GM12878 (cell line): ENCODE results near the gene SHC1. TPM values are rescaled to one million over a fixed set of nuclear protein-coding genes. Genes with fewer than 3 reads are reported as not detected.

Experiments used
- ASH2L ChIP-seq: fragments of 300-600, 200-600 bp; sonication (generic); IDR thresholded peaks from 2 replicates; pipeline ENCODE4 v1.6.1; 2017; ENCODE audit warnings: low read depth, mild to moderate bottlenecking, borderline replicate concordance
- CHD2 ChIP-seq: IDR thresholded peaks from 2 replicates; pipeline ENCODE4 v1.6.1; 2011; ENCODE audit warnings: low read depth, low read length, improper control_type of control experiment, borderline replicate concordance
- EED ChIP-seq: sonication (generic); IDR thresholded peaks from 2 replicates; pipeline ENCODE4 v1.6.1; 2016; ENCODE audit warnings: antibody characterized with exemption, low read depth
- FOXK2 ChIP-seq: fragments of 450-650 bp; IDR thresholded peaks from 2 replicates; pipeline ENCODE4 v1.6.1; 2017; ENCODE audit warnings: mild to moderate bottlenecking, moderate library complexity
- FOXM1 ChIP-seq: IDR thresholded peaks from 2 replicates; pipeline ENCODE4 v1.6.1; 2012; ENCODE audit warnings: low read depth, mild to moderate bottlenecking, inconsistent platforms, low read length, moderate library complexity
- HCFC1 ChIP-seq: fragments of 150-350 bp; IDR thresholded peaks from 2 replicates; pipeline ENCODE4 v1.6.1; 2014; ENCODE audit warnings: low read length
- HDGF ChIP-seq: fragments of 450-650 bp; IDR thresholded peaks from 2 replicates; pipeline ENCODE4 v1.6.1; 2016; ENCODE audit warnings: antibody characterized with exemption
- MTA2 ChIP-seq: fragments of 450-650 bp; IDR thresholded peaks from 2 replicates; pipeline ENCODE4 v1.6.1; 2016; ENCODE audit warnings: low read depth, mild to moderate bottlenecking, moderate library complexity
- POLR2AphosphoS2 ChIP-seq: IDR thresholded peaks from 2 replicates; pipeline ENCODE4 v1.6.1; 2011; ENCODE audit warnings: low read depth, mild to moderate bottlenecking, low read length, improper control_type of control experiment, moderate library complexity
- RAD51 ChIP-seq: fragments of 450-650 bp; IDR thresholded peaks from 2 replicates; pipeline ENCODE4 v1.6.1; 2016; ENCODE audit warnings: moderate library complexity, mild to moderate bottlenecking, inconsistent platforms
- SIX5 ChIP-seq: IDR thresholded peaks from 2 replicates; pipeline ENCODE4 v1.6.1; 2011; ENCODE audit warnings: mild to moderate bottlenecking, low read depth, low read length, moderate library complexity; ENCODE audit not compliant: severe bottlenecking
- SMAD5 ChIP-seq: IDR thresholded peaks from 2 replicates; pipeline ENCODE4 v1.6.1; 2016; ENCODE audit warnings: antibody characterized with exemption, low read depth
- SPI1 ChIP-seq: IDR thresholded peaks from 2 replicates; pipeline ENCODE4 v1.6.1; 2011; ENCODE audit warnings: low read depth, mild to moderate bottlenecking, low read length, moderate library complexity, borderline replicate concordance; ENCODE audit not compliant: insufficient read depth
- TAF1 ChIP-seq: IDR thresholded peaks from 2 replicates; pipeline ENCODE4 v1.6.1; 2011; ENCODE audit warnings: mild to moderate bottlenecking, low read depth, low read length, borderline replicate concordance
- ZNF207 ChIP-seq: fragments of 450-650 bp; IDR thresholded peaks from 2 replicates; pipeline ENCODE4 v1.6.1; 2014; ENCODE audit warnings: antibody characterized with exemption, mild to moderate bottlenecking, borderline replicate concordance
- ZNF24 ChIP-seq: fragments of 450-650 bp; IDR thresholded peaks from 2 replicates; pipeline ENCODE4 v1.6.1; 2017; ENCODE audit warnings: antibody characterized with exemption, mild to moderate bottlenecking
- ZZZ3 ChIP-seq: IDR thresholded peaks from 2 replicates; pipeline ENCODE4 v1.6.1; 2011; ENCODE audit warnings: low read depth; ENCODE audit not compliant: control insufficient read depth, insufficient read length
- polyA plus RNA-seq, 11 experiments: library from polyadenylated mRNA; depleted of rRNA in 4 of 11; unstranded in 6 of 11; stranded (reverse) in 5 of 11; fragments of >200 nt; fragmentation: Nextera tagmentation in 4 of 11; fragmentation: Illumina TruSeq in 1 of 11; extraction: Ambion mirVana in 4 of 11; extraction: Trizol in 1 of 11; gene quantifications; 1 replicate in 1 of 11; 2 replicates in 10 of 11; pipeline versions ENCODE4 v1.2.1 to v1.2.3, GENCODE V29; 2011 to 2016; ENCODE audit warnings: inconsistent platforms in 2 of 11, missing spikeins in 2 of 11, low read depth in 1 of 11
- total RNA-seq, 4 experiments: library from RNA; depleted of rRNA in 3 of 4; stranded (reverse); fragments of >200 nt in 3 of 4; fragmentation: Illumina TruSeq in 1 of 4; extraction: Trizol in 1 of 4; gene quantifications; 2 replicates each; pipeline versions ENCODE4 v1.2.1 to v1.2.3, GENCODE V29; 2013 to 2021
- TF ChIP-seq, protein P1 (sequence below): IDR thresholded peaks from 2 replicates; pipeline ENCODE4 v1.6.1; 2011; ENCODE audit warnings: borderline replicate concordance, low read depth, mild to moderate bottlenecking, moderate library complexity, low read length; ENCODE audit not compliant: insufficient read depth, poor library complexity, severe bottlenecking
- TF ChIP-seq, protein P2 (sequence below): IDR thresholded peaks from 2 replicates; pipeline ENCODE4 v1.6.1; 2012; ENCODE audit warnings: low read depth, low read length, improper control_type of control experiment
- TF ChIP-seq, protein P3 (sequence below): fragments of 150-350 bp; IDR thresholded peaks from 2 replicates; pipeline ENCODE4 v1.6.1; 2014; ENCODE audit warnings: mild to moderate bottlenecking, low read depth, low read length
- TF ChIP-seq, protein P4 (sequence below): fragments of 450-650 bp; IDR thresholded peaks from 2 replicates; pipeline ENCODE4 v1.6.1; 2014; ENCODE audit warnings: mild to moderate bottlenecking
- TF ChIP-seq, protein P5 (sequence below): fragments of 450-650 bp; IDR thresholded peaks from 2 replicates; pipeline ENCODE4 v1.6.1; 2017; ENCODE audit warnings: borderline replicate concordance
- TF ChIP-seq, protein P6 (sequence below): IDR thresholded peaks from 2 replicates; pipeline ENCODE4 v1.6.1; 2012; ENCODE audit warnings: low read length, inconsistent platforms

The SHC1 gene
- total and polyA plus RNA-seq, 10 of the 15 experiments (the other 5 are each of a cell fraction or from before 2014, with no cell fraction given), result 2.6 to 49.3 (median 25.2) TPM

DNA sequence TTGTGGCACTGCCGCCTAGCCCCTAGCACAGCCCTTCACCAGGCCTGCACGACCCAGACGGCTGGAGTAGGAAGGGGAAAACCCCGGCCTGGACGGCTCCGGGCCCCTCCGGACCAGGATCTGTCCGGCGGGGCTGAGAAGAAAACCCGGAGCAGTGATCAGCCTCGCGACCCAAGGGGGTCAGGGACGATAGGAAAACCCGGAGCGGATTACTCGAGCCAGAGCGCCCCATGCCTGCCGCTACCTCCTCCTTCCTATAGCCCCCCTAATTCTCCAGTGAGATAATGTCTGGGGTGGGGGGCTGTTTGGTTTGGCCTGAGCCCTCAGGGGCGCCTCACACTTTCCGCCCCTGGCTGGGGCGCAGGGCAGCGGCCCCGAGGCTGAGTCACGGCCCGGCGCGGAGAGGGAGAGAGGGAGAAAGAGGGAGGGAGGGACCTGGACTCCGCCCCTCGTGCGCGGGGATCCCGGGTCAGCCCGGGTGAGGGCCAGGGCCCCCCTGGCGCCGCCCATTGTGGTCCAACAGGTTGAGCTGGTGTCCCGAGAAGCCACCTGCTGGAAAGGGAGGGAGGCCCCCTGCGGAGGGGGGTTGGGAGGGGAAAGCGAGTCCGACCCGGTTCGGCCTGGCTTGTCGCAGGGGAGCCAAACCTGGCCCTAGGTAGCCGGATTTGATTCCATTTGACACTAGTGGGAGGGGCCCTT, 30.3 kb upstream of the SHC1 start (continued):
- TF ChIP-seq, protein P1, sequence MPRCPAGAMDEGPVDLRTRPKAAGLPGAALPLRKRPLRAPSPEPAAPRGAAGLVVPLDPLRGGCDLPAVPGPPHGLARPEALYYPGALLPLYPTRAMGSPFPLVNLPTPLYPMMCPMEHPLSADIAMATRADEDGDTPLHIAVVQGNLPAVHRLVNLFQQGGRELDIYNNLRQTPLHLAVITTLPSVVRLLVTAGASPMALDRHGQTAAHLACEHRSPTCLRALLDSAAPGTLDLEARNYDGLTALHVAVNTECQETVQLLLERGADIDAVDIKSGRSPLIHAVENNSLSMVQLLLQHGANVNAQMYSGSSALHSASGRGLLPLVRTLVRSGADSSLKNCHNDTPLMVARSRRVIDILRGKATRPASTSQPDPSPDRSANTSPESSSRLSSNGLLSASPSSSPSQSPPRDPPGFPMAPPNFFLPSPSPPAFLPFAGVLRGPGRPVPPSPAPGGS, result peak; percentile 40
- TF ChIP-seq MTA2, result peak; percentile 51; the same call in 1 of the 2 replicates
- no peak for TF ChIP-seq TAF1
- TF ChIP-seq CHD2, result 0 out of 2 replicates have a peak, but pooled peaks have one; percentile 41
- TF ChIP-seq, protein P2, sequence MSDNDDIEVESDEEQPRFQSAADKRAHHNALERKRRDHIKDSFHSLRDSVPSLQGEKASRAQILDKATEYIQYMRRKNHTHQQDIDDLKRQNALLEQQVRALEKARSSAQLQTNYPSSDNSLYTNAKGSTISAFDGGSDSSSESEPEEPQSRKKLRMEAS, result peak; percentile 47; the same call in 1 of the 2 replicates
- no peak for TF ChIP-seq POLR2AphosphoS2
- TF ChIP-seq FOXK2, result no peak
- no peak for TF ChIP-seq SMAD5
- no peak for TF ChIP-seq SPI1
- TF ChIP-seq, protein P3, sequence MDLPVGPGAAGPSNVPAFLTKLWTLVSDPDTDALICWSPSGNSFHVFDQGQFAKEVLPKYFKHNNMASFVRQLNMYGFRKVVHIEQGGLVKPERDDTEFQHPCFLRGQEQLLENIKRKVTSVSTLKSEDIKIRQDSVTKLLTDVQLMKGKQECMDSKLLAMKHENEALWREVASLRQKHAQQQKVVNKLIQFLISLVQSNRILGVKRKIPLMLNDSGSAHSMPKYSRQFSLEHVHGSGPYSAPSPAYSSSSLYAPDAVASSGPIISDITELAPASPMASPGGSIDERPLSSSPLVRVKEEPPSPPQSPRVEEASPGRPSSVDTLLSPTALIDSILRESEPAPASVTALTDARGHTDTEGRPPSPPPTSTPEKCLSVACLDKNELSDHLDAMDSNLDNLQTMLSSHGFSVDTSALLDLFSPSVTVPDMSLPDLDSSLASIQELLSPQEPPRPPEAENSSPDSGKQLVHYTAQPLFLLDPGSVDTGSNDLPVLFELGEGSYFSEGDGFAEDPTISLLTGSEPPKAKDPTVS, result no peak
- TF ChIP-seq HCFC1, result peak; percentile 41; the same call in 1 of the 2 replicates
- peak; percentile 87; the same call in 1 of the 2 replicates for TF ChIP-seq ZNF207
- TF ChIP-seq EED, result no peak
- no peak for TF ChIP-seq RAD51
- no peak for TF ChIP-seq SIX5
- TF ChIP-seq ZNF24, result no peak
- TF ChIP-seq ASH2L, result 0 out of 2 replicates have a peak, but pooled peaks have one; percentile 59
- TF ChIP-seq ZZZ3, result no peak
- TF ChIP-seq FOXM1, result no peak
- TF ChIP-seq HDGF, result peak; percentile 42; the same call in 1 of the 2 replicates
- TF ChIP-seq, protein P4, sequence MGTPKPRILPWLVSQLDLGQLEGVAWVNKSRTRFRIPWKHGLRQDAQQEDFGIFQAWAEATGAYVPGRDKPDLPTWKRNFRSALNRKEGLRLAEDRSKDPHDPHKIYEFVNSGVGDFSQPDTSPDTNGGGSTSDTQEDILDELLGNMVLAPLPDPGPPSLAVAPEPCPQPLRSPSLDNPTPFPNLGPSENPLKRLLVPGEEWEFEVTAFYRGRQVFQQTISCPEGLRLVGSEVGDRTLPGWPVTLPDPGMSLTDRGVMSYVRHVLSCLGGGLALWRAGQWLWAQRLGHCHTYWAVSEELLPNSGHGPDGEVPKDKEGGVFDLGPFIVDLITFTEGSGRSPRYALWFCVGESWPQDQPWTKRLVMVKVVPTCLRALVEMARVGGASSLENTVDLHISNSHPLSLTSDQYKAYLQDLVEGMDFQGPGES, result no peak
- TF ChIP-seq, protein P5, sequence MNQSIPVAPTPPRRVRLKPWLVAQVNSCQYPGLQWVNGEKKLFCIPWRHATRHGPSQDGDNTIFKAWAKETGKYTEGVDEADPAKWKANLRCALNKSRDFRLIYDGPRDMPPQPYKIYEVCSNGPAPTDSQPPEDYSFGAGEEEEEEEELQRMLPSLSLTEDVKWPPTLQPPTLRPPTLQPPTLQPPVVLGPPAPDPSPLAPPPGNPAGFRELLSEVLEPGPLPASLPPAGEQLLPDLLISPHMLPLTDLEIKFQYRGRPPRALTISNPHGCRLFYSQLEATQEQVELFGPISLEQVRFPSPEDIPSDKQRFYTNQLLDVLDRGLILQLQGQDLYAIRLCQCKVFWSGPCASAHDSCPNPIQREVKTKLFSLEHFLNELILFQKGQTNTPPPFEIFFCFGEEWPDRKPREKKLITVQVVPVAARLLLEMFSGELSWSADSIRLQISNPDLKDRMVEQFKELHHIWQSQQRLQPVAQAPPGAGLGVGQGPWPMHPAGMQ, result no peak
- TF ChIP-seq, protein P6, sequence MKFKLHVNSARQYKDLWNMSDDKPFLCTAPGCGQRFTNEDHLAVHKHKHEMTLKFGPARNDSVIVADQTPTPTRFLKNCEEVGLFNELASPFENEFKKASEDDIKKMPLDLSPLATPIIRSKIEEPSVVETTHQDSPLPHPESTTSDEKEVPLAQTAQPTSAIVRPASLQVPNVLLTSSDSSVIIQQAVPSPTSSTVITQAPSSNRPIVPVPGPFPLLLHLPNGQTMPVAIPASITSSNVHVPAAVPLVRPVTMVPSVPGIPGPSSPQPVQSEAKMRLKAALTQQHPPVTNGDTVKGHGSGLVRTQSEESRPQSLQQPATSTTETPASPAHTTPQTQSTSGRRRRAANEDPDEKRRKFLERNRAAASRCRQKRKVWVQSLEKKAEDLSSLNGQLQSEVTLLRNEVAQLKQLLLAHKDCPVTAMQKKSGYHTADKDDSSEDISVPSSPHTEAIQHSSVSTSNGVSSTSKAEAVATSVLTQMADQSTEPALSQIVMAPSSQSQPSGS, result no peak
